ENCODE results near the gene IDS.

DNA sequence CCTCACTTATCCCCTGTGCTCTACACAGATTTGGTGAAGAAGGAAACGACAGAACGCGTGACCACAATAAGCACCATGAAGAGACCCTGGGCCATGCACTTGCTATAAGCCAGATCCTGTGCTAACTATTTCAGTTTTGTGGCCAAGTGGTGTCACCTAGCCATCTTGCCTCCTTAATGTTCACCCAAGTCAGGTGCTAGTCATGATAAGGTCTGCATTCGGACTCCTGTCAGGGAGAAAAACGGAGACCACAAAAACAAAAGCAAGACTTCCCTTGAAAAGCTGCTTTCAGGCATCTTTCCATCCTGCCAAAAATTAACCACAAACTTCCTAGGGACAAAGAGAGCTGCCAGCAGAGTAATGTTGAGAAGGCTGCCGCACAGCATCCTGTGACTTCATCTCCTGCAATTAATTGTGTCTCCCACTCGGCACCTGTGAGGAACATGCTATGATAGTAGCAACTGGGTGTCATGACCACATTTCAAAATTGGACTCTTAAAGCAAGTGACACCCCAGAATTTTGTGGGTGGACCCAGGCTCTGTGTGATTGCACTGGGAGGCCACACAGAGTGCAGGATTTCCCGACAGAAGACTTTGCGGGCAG lies 8.8 kb upstream of the IDS start:
- TF ChIP-seq, protein P1, sequence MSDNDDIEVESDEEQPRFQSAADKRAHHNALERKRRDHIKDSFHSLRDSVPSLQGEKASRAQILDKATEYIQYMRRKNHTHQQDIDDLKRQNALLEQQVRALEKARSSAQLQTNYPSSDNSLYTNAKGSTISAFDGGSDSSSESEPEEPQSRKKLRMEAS (IDR thresholded peaks at IDR 0.05), result no peak
- TF ChIP-seq CEBPB (IDR thresholded peaks at IDR 0.05), result no peak
- no peak for TF ChIP-seq YY1 (IDR thresholded peaks at IDR 0.05; ENCODE audit: low read depth)
- TF ChIP-seq TAF1 (IDR thresholded peaks at IDR 0.05; ENCODE audit: low read depth), result no peak
- TF ChIP-seq CREB1 (IDR thresholded peaks at IDR 0.05; ENCODE audit: low read depth), result no peak
- TF ChIP-seq EGR1 (IDR thresholded peaks at IDR 0.05), result no peak
- TF ChIP-seq TEAD4 (IDR thresholded peaks at IDR 0.05), result no peak
- TF ChIP-seq, protein P2, sequence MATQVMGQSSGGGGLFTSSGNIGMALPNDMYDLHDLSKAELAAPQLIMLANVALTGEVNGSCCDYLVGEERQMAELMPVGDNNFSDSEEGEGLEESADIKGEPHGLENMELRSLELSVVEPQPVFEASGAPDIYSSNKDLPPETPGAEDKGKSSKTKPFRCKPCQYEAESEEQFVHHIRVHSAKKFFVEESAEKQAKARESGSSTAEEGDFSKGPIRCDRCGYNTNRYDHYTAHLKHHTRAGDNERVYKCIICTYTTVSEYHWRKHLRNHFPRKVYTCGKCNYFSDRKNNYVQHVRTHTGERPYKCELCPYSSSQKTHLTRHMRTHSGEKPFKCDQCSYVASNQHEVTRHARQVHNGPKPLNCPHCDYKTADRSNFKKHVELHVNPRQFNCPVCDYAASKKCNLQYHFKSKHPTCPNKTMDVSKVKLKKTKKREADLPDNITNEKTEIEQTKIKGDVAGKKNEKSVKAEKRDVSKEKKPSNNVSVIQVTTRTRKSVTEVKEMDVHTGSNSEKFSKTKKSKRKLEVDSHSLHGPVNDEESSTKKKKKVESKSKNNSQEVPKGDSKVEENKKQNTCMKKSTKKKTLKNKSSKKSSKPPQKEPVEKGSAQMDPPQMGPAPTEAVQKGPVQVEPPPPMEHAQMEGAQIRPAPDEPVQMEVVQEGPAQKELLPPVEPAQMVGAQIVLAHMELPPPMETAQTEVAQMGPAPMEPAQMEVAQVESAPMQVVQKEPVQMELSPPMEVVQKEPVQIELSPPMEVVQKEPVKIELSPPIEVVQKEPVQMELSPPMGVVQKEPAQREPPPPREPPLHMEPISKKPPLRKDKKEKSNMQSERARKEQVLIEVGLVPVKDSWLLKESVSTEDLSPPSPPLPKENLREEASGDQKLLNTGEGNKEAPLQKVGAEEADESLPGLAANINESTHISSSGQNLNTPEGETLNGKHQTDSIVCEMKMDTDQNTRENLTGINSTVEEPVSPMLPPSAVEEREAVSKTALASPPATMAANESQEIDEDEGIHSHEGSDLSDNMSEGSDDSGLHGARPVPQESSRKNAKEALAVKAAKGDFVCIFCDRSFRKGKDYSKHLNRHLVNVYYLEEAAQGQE (IDR thresholded peaks at IDR 0.05; ENCODE audit: low read depth), result no peak
- TF ChIP-seq, protein P3, sequence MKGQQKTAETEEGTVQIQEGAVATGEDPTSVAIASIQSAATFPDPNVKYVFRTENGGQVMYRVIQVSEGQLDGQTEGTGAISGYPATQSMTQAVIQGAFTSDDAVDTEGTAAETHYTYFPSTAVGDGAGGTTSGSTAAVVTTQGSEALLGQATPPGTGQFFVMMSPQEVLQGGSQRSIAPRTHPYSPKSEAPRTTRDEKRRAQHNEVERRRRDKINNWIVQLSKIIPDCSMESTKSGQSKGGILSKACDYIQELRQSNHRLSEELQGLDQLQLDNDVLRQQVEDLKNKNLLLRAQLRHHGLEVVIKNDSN (IDR thresholded peaks at IDR 0.05), result no peak
- no peak for TF ChIP-seq RAD21 (IDR thresholded peaks at IDR 0.05; ENCODE audit: low read depth)

Measured in Ishikawa (cell line).